Activated CD8-positive, alpha-beta memory T cell treated with anti-CD3 and anti-CD28 coated beads, Interleukin-2, amount 50 U/mL, for 24 hours (primary cell): Measurements from ENCODE around the gene SYNPR.
"Not testable (repeated sequence)": the region's sequence is repeated elsewhere in the genome, so short reads cannot be mapped to it uniquely, and the experiment has no call there.

Experiments
- DNase-seq: peaks from one replicate; pipeline ENCODE4 v3.0.0-alpha.2; 2020; ENCODE audit errors: extremely low read depth

The SYNPR gene

GRCh38 chr3:63278171-63279004 is at the start of gene SYNPR:
SYNPR (plus strand) TSS chr3:63278308.
- no peak for DNase-seq

- no peak for DNase-seq
Observed at GRCh38 chr3:63228677-63229076, 49.4 kb upstream of the SYNPR start.

- DNase-seq: no peak
Observed at GRCh38 chr3:63230146-63230545, 48.0 kb upstream of the SYNPR start.

DNA sequence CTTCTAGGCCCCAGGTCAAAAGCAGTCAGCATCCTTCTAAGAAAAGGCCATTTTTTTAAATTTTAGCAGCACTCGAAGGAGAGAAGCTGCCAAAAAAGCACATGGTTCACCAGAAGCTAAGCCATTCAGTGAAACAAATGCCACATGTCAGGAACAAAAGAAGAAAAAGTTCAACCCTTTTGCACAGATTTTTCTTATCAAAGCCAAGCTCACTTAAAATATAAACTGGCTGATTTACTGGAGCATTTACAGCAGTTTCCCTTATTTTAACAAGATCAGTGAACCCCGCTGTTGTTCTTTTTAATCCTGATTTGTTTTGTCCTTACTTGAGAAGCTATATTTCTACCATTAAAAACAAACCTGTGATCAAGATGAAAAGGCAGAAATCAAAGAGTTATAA is 46.5 kb upstream of the SYNPR start:
- DNase-seq: no peak

DNA sequence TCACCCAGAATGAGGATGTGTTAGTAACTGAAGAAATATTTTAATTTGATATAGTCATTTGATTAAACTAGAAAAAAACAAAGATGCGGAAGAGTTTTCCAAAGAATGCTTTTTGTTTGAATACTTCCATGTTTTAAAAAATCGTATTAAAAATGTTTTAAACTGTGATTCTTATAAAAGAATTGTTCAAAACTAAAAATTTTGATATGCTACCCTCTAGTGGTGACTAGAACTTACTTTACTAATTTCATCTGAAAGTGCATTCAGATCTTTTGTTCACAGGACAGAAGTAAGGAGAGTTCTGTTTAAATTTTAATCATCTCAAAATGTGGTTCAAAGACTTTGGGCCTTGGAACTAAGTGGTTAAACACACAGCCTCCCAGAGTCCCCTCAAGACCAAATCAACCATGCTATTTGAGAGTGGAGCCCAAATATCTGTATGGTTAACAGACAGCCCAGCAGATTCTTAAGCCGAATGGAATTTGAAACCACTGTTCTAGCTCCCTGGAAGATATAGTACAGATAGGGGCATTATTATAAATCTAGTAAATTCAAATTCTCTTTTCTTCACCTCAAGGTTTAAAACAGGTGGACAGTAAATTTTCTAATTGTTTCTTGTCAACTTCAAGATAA is 45.2 kb upstream of the SYNPR start:
- no peak for DNase-seq

GRCh38 chr3:63240381-63240902 is 37.7 kb upstream of the SYNPR start:
- DNase-seq: no peak

DNA sequence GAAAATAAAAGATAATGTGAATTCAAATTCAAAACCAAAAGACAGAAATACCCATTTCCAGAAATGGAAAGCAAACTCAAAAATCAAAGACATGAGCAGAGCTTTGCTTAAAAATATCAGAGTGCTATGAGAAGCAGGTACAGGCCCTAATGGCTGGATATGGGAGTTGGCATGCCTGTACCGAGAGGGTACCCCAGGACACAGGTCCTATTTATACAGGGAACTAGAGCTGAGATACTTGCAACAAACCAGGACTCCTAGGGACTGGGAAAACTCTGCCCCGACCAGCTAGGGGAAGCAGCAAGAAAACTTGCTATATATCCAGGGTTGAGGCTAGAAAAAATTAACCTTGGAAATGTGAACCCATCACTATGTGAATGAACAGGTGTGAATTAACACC is 36.0 kb upstream of the SYNPR start:
- DNase-seq: no peak

- DNase-seq: no peak
Observed at GRCh38 chr3:63244486-63244885, 33.6 kb upstream of the SYNPR start.

- no peak for DNase-seq
Observed at GRCh38 chr3:63245726-63246241, 32.3 kb upstream of the SYNPR start.

GRCh38 chr3:63248015-63248414 is 30.1 kb upstream of the SYNPR start:
- no peak for DNase-seq

DNA sequence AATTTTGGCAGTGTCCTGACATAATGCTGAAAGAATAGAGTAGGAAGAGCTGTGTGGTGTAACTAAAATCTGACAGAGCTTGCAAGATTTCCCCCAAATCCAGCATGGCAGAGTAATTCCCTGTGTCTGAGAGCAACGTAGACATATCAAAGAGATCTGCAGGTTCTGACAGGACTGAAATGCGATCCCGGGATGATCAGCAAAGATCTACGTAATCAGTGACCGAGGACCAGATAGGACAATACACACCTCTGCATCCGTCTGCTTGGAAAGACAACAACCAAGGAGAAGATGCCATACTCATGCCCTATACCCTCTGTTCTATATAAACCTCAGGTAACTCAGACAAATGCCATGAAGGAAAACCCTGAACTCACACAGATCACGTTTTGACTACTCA is 26.6 kb upstream of the SYNPR start:
- no peak for DNase-seq

GRCh38 chr3:63255819-63256218 is 22.3 kb upstream of the SYNPR start:
- DNase-seq: not testable (repeated sequence)

DNA sequence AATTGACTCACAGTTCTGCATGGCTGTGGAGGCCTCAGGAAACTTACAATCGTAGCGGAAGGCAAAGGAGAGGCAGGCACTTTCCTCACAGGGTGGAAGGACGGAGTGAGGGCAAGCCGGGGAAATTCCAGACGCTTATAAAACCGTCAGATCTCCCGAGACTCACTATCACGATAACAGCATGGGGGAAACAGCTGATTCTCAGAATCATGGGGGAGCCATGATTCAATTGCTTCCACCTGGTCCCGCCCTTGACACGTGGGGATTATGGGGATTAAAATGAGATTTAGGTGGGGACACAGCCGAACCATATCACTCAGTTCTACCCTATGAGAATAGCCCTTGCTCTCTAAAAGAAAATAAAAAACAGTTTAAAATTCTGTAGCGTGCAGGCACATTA is 13.4 kb upstream of the SYNPR start:
- no peak for DNase-seq

GRCh38 chr3:63274359-63274758 is 3.7 kb upstream of the SYNPR start:
- DNase-seq: no peak

DNA sequence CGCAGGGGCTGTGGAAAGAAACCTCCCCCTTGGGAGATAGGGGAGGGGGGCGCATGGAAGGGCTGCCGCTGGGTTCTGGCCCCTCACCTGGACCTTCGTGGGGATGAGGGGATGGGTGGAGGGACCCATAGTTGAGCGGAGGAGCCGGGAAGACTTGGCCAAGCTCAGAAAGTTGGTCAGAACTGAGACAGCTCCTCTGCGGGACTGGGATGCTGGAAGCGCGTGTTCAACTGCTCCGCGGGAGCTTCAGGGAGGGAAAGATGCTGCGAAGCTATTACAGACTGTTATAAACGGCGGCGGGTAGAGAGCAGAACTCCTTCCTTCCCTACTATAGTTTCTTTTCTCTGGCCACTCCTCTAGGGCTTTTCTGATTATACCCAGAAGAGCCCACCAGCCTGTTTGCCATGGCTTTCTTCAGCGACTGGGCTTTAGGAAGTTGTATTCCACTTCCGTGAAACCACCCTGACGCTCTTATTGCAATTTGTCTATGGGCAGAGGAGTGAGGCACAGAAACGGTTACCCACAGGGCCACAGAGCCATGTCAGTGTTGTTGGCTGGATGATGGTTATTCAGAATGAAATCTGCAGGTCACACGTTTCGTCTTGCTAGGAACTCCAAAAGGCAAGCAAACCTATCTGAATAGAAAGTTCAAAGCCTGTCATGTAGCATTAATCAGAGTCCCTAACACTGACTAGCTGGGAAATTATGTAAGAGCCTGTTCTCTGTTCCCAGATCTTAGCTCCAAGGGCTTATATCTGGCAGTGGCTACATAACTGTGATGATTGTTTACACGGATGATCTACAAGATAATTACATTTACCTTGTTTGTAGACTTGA is 1.1 kb downstream of the SYNPR start:
- no peak for DNase-seq

DNA sequence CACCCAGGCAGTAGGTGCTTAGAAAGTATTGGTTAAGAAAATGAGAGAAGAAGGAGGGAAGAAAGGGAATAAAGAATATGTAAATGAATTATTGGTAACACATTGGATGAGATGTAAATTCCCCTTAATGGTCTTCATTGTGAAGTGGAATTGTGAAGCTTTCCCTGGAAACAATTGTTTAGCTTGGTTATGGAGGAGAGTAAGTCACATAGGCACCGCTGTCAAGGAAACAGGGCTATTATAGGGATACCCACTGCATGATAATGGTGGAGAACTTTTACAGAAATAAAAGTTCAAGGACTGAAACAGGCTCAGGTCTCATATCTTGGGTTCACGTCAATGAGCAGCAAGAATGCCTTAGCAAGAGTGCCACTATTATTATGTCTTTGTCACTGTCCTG is 9.5 kb downstream of the SYNPR start:
- no peak for DNase-seq

- DNase-seq: no peak
Observed at GRCh38 chr3:63290686-63291085, 12.6 kb downstream of the SYNPR start.

DNA sequence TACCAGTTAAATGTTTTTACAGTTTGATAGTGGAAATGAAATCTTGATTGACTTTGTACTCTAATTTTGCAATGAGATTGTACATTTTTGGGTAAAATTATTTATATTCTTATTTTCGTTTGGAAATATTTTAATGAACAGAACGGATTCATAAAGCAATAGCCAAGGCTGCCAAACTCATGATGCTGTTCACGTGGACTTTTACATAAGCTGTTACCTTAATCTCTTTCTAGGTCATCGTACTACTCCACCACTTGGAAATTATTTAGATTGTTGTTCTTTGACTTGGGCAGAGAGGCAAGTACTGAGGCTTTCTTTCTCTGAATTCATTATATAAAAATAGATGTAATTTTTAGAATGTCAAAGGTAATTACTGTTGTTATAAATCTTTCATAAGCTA is 16.2 kb downstream of the SYNPR start:
- DNase-seq: no peak

- no peak for DNase-seq
Observed at GRCh38 chr3:63295356-63295755, 17.2 kb downstream of the SYNPR start.

- no peak for DNase-seq
Observed at GRCh38 chr3:63295806-63296205, 17.7 kb downstream of the SYNPR start.

- no peak for DNase-seq
Observed at GRCh38 chr3:63296249-63296648, 18.1 kb downstream of the SYNPR start.

DNA sequence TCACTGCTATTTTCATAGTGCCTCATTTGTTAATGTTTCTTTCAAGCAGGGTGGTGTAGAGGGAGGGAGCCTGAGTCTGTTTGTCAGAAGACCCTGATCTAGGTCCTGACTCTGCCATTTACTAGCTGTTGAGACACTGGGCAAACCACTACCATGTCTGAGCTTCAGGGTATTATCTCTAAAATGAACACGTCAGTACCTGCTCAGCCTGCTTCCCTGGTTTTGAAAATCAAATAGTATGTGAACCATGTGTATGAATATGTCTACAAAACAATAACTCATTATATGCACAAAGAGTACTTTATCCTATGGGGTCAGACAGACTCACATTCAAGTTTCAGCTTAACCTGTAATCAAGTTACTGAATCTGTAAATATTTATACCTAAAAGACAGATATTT is 25.1 kb downstream of the SYNPR start:
- DNase-seq: no peak
